HG02642 (cell line): Measurements from ENCODE around the gene TMEM140.
"Not testable (repeated sequence)": the region's sequence is repeated elsewhere in the genome, so short reads cannot be mapped to it uniquely, and the experiment has no call there.

Experiments
- ATAC-seq: cut with Tn5 transposase; IDR thresholded peaks from one replicate; pipeline ENCODE4 v1.9.1; 2021; ENCODE audit warnings: mild to moderate bottlenecking; ENCODE audit not compliant: unreplicated experiment, poor library complexity

Gene TMEM140

GRCh38 chr7:135147899-135148721, at the start of gene TMEM140:
Gene TMEM140, plus strand, starts transcription at chr7:135148072. Its CDS starts 16,370 bp downstream, at chr7:135164442.
- ATAC-seq = peak; percentile 74

GRCh38 chr7:135098391-135098790, 49.5 kb upstream of the TMEM140 start:
- ATAC-seq = no peak

GRCh38 chr7:135100856-135101255, 47.0 kb upstream of the TMEM140 start:
- no peak for ATAC-seq

GRCh38 chr7:135102372-135102771, 45.5 kb upstream of the TMEM140 start:
- peak; percentile 82 for ATAC-seq

GRCh38 chr7:135109562-135109961, 38.3 kb upstream of the TMEM140 start:
- ATAC-seq = no peak

GRCh38 chr7:135109976-135110375, 37.9 kb upstream of the TMEM140 start:
- no peak for ATAC-seq

GRCh38 chr7:135111379-135111778, 36.5 kb upstream of the TMEM140 start:
- ATAC-seq = no peak

- no peak for ATAC-seq
Observed at GRCh38 chr7:135114622-135115021, 33.2 kb upstream of the TMEM140 start.

- no peak for ATAC-seq
Observed at GRCh38 chr7:135117096-135117495, 30.8 kb upstream of the TMEM140 start.

- ATAC-seq = no peak
Observed at GRCh38 chr7:135121868-135122267, 26.0 kb upstream of the TMEM140 start.

GRCh38 chr7:135124631-135125030, 23.2 kb upstream of the TMEM140 start:
- not testable (repeated sequence) for ATAC-seq

- no peak for ATAC-seq
Observed at GRCh38 chr7:135128931-135129330, 18.9 kb upstream of the TMEM140 start.

- ATAC-seq = no peak
Observed at GRCh38 chr7:135129579-135129978, 18.3 kb upstream of the TMEM140 start.

GRCh38 chr7:135143885-135144668, 3.8 kb upstream of the TMEM140 start:
- ATAC-seq = no peak

GRCh38 chr7:135147341-135147898, 452 bp upstream of the TMEM140 start:
- ATAC-seq = peak; percentile 17

- no peak for ATAC-seq
Observed at GRCh38 chr7:135150072-135150782, 2.4 kb downstream of the TMEM140 start.

- no peak for ATAC-seq
Observed at GRCh38 chr7:135151132-135151531, 3.3 kb downstream of the TMEM140 start.

- no peak for ATAC-seq
Observed at GRCh38 chr7:135151533-135151932, 3.7 kb downstream of the TMEM140 start.

- ATAC-seq = no peak
Observed at GRCh38 chr7:135152442-135152841, 4.6 kb downstream of the TMEM140 start.

- no peak for ATAC-seq
Observed at GRCh38 chr7:135154734-135155133, 6.9 kb downstream of the TMEM140 start.
